ENCODE data around the gene ATP8B3. TPM values are rescaled to one million over a fixed set of nuclear protein-coding genes. Genes with fewer than 3 reads are reported as not detected.

The ATP8B3 gene
- total and polyA plus RNA-seq, 9 of the 15 experiments (the other 6 are each of a cell fraction or from before 2014, with no cell fraction given) = 1.2 to 12.3 (median 3.8) TPM

DNA sequence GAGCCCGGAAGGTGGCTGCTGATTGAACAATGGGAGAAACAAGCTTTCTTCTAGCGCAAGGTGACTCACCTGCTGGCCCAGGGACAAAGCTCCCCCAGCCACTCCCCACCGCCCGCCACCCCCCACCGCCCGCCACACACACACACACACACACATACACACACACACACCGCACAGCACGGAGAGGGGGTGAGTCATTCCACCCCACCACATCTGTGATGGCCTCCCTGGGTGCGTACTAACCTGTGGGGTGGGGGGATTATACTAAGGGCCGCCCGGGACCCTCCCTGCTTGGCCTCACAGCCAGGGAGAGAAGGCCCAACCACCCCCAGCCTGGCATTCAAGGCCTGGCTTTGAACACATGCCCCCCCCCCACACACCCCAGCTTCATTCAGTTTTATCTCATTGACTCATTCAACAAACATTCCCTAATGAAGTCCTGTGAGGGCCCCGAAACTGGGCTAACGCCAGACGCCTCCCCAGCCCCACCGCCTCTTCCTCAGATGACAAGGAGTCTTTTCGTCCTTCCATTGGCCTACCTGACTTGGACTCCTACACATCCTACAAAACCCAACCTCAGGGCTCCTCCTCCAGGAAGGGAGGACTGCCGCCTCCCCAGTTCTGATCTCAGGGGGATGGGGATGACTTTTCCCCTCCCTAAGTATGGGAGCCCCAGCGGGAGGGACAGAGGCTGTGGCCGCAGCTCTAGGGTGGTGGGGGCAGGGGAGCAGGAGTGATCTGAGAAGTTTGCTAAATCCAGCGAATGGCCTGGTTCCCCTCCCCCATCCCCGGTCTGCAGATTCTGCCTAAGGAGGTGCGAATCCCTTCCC is 64.6 kb downstream of the ATP8B3 start (continued):
- TF ChIP-seq KAT2B (IDR thresholded peaks at IDR 0.05; ENCODE audit: low read depth, low read length) (no peak), NCOA4 (IDR thresholded peaks at IDR 0.05; ENCODE audit: partially characterized antibody) (no peak), C11orf30 (IDR thresholded peaks at IDR 0.05; ENCODE audit: low read depth) (no peak), ZNF212 (CRISPR knock-in tag; IDR thresholded peaks at IDR 0.05) (no peak), PCBP2 (IDR thresholded peaks at IDR 0.05; ENCODE audit: low read depth, low read length, poor library complexity, severe bottlenecking) (no peak), SMAD1 (IDR thresholded peaks at IDR 0.05; ENCODE audit: low read depth, low read length, partially characterized antibody) (peak; percentile 17), GTF2E2 (tag; IDR thresholded peaks at IDR 0.05) (peak; percentile 66), NONO (IDR thresholded peaks at IDR 0.05; ENCODE audit: low read depth in 2 of 2, low read length in 1 of 2) (peak in 1 of 2 experiments; percentile 17; a peak in 2 of 4 replicates), ZNF696 (CRISPR knock-in tag; conservative IDR thresholded peaks at IDR 0.05) (no peak), SMARCB1 (IDR thresholded peaks at IDR 0.05; ENCODE audit: insufficient read length, low read depth) (no peak), SREBF2 (CRISPR knock-in tag; IDR thresholded peaks at IDR 0.05) (no peak)
- TF ChIP-seq, protein P1, sequence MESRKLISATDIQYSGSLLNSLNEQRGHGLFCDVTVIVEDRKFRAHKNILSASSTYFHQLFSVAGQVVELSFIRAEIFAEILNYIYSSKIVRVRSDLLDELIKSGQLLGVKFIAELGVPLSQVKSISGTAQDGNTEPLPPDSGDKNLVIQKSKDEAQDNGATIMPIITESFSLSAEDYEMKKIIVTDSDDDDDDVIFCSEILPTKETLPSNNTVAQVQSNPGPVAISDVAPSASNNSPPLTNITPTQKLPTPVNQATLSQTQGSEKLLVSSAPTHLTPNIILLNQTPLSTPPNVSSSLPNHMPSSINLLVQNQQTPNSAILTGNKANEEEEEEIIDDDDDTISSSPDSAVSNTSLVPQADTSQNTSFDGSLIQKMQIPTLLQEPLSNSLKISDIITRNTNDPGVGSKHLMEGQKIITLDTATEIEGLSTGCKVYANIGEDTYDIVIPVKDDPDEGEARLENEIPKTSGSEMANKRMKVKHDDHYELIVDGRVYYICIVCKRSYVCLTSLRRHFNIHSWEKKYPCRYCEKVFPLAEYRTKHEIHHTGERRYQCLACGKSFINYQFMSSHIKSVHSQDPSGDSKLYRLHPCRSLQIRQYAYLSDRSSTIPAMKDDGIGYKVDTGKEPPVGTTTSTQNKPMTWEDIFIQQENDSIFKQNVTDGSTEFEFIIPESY (CRISPR knock-in tag; IDR thresholded peaks at IDR 0.05) = peak; percentile 40; the same call in 1 of the 2 replicates
- TF ChIP-seq, protein P2, sequence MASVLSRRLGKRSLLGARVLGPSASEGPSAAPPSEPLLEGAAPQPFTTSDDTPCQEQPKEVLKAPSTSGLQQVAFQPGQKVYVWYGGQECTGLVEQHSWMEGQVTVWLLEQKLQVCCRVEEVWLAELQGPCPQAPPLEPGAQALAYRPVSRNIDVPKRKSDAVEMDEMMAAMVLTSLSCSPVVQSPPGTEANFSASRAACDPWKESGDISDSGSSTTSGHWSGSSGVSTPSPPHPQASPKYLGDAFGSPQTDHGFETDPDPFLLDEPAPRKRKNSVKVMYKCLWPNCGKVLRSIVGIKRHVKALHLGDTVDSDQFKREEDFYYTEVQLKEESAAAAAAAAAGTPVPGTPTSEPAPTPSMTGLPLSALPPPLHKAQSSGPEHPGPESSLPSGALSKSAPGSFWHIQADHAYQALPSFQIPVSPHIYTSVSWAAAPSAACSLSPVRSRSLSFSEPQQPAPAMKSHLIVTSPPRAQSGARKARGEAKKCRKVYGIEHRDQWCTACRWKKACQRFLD (CRISPR knock-in tag; IDR thresholded peaks at IDR 0.05) = peak; percentile 83; the same call in 1 of the 2 replicates
- TF ChIP-seq, protein P3, sequence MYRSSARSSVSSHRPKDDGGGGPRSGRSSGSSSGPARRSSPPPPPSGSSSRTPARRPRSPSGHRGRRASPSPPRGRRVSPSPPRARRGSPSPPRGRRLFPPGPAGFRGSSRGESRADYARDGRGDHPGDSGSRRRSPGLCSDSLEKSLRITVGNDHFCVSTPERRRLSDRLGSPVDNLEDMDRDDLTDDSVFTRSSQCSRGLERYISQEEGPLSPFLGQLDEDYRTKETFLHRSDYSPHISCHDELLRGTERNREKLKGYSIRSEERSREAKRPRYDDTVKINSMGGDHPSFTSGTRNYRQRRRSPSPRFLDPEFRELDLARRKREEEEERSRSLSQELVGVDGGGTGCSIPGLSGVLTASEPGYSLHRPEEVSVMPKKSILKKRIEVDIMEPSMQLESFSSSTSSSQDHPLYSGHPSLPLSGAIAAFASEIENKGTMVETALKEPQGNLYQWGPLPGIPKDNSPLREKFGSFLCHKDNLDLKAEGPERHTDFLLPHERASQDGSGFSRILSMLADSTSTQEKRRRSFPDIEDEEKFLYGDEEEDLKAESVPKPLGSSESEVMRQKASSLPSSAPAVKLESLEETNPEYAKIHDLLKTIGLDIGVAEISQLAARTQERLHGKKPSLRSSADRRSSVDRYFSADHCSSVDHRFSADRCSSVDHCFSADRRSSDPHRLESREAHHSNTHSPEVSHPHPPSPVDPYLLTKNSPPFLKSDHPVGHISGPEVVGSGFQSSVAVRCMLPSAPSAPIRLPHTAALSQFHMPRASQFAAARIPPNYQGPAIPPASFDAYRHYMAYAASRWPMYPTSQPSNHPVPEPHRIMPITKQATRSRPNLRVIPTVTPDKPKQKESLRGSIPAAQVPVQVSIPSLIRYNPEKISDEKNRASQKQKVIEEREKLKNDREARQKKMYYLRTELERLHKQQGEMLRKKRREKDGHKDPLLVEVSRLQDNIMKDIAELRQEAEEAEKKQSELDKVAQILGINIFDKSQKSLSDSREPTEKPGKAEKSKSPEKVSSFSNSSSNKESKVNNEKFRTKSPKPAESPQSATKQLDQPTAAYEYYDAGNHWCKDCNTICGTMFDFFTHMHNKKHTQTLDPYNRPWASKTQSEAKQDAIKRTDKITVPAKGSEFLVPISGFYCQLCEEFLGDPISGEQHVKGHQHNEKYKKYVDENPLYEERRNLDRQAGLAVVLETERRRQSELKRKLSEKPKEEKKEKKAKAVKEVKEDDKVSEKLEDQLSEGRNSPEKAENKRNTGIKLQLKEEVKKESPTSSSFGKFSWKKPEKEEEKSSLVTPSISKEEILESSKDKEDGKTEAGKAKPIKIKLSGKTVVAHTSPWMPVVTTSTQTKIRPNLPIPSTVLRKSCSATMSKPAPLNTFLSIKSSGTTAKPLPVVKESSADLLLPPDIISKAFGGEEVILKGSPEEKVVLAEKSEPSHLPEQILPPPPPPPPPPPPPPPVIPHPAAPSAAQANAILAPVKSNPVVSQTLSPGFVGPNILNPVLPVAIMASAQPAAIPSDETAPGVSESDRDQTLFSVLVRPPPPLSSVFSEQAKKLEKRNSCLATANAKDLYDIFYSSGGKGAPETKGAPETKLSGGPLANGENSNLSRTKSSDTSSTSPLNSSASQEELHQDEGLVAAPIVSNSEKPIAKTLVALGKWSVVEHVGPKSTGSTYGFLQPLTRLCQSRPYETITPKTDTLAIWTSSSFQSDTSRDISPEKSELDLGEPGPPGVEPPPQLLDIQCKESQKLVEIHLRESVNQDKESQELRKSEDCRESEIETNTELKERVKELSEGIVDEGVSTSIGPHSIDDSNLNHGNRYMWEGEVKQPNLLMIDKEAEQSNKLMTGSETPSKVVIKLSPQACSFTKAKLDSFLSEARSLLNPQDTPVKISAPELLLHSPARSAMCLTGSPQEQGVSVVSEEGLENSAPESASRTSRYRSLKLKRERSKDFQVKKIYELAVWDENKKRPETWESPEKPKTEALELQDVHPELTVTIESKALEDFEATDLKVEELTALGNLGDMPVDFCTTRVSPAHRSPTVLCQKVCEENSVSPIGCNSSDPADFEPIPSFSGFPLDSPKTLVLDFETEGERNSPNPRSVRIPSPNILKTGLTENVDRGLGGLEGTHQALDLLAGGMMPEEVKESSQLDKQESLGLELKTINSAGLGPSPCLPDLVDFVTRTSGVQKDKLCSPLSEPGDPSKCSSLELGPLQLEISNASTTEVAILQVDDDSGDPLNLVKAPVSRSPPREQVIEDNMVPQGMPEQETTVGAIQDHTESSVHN (IDR thresholded peaks at IDR 0.05; ENCODE audit: borderline replicate concordance in 1 of 2, low read depth in 1 of 2) = peak in 1 of 2 experiments; percentile 20; a peak in 1 of 4 replicates
